SU-DHL-6 (cell line): Measurements from ENCODE around the gene LRP1B.

ENCODE experiments used
- H2AFZ ChIP-seq: fragments of 200-600 bp; sonication (generic); 2 replicates; pipeline ENCODE4 v1.6.1; 2014; ENCODE audit warnings: low read depth, mild to moderate bottlenecking, moderate library complexity, mixed read lengths, antibody characterized with exemption, low read length; ENCODE audit not compliant: severe bottlenecking
- H3F3A ChIP-seq: fragments of 200-600 bp; shearing (Covaris generic); 2 replicates; pipeline ENCODE4 v1.6.0; 2016; ENCODE audit warnings: antibody characterized with exemption, mild to moderate bottlenecking; ENCODE audit not compliant: insufficient read depth
- H3K27ac ChIP-seq: fragments of 200-600 bp; sonication (generic); 2 replicates; pipeline ENCODE4 v1.5.1; 2016; ENCODE audit warnings: low read depth, mild to moderate bottlenecking, low read length, moderate library complexity, mixed read lengths
- H3K27me3 ChIP-seq: fragments of 200-600 bp; sonication (generic), shearing (Covaris generic); 2 replicates; pipeline ENCODE4 v1.6.0; 2014; ENCODE audit warnings: mild to moderate bottlenecking, low read length
- H3K36me3 ChIP-seq: fragments of 200-600 bp; sonication (generic); 2 replicates; pipeline ENCODE4 v1.6.1; 2014; ENCODE audit warnings: mild to moderate bottlenecking, low read length, mixed read lengths
- H3K4me2 ChIP-seq: fragments of 300-600, 200-600 bp; shearing (Covaris generic), sonication (generic); 2 replicates; pipeline ENCODE4 v1.6.0; 2014; ENCODE audit warnings: low read length, low read depth, mild to moderate bottlenecking; ENCODE audit not compliant: poor library complexity, severe bottlenecking
- H3K4me3 ChIP-seq: fragments of 200-600 bp; sonication (generic); 2 replicates; pipeline ENCODE4 v1.5.1; 2014; ENCODE audit warnings: antibody characterized with exemption, low read length, mild to moderate bottlenecking, mixed read lengths; ENCODE audit not compliant: insufficient read depth, poor library complexity, severe bottlenecking
- H3K79me2 ChIP-seq: fragments of 200-600 bp; sonication (generic); 2 replicates; pipeline ENCODE4 v1.6.1; 2014; ENCODE audit warnings: mild to moderate bottlenecking, low read length, moderate library complexity; ENCODE audit not compliant: insufficient read depth
- H3K9ac ChIP-seq: fragments of 200-600 bp; sonication (generic); 2 replicates; pipeline ENCODE4 v1.7.0; 2014; ENCODE audit warnings: mild to moderate bottlenecking, low read length
- H3K9me2 ChIP-seq: fragments of 200-600 bp; sonication (generic); replicated peaks from 2 replicates; pipeline ENCODE4 v1.6.1; 2014; ENCODE audit warnings: low read length; ENCODE audit not compliant: insufficient read depth
- H3K9me3 ChIP-seq: fragments of 200-600 bp; sonication (generic); 2 replicates; pipeline ENCODE4 v1.6.1; 2014; ENCODE audit warnings: low read length, mixed read lengths; ENCODE audit not compliant: insufficient read depth
- H4K20me1 ChIP-seq: fragments of 200-600 bp; sonication (generic); 2 replicates; pipeline ENCODE4 v1.6.1; 2014; ENCODE audit warnings: low read depth, mild to moderate bottlenecking, antibody characterized with exemption, low read length, moderate library complexity, mixed read lengths
- EZH2phosphoT487 ChIP-seq: fragments of 200-600 bp; sonication (generic), shearing (Covaris generic); conservative IDR thresholded peaks from 2 replicates; pipeline ENCODE4 v1.6.1; 2018; ENCODE audit warnings: mild to moderate bottlenecking, antibody characterized with exemption, low read length, moderate library complexity, mixed read lengths
- TF ChIP-seq, protein P1 (sequence below): fragments of 200-600 bp; sonication (generic); IDR thresholded peaks from one replicate; pipeline ENCODE4 v1.5.1; 2017; ENCODE audit warnings: antibody characterized with exemption, mild to moderate bottlenecking, low read length, moderate library complexity; ENCODE audit not compliant: insufficient read depth, poor library complexity, severe bottlenecking

The LRP1B gene

DNA sequence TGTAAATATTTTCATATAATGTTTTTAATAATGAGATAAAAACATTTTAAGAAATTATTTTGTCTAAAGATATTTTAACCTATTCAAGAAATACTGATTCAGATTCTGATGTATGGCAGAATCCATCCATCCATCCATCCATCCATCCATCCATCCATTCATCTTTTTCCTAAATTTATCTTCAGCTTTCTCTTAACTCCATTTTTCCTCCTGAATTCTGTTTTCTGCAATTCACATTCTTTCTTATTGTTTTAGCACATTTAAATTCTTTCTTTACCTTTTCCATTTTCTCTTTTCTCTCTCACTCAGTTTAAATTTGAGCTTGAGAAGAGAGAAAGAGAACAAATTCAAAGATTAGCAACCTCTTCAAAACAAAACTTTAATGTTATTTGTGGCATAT, 3.6 kb downstream of the LRP1B start:
- Histone ChIP-seq H3K27ac (no peak overlapping the region), H4K20me1 (no peaks in the 10 kb centered on the region), H3K9ac (no peak overlapping the region), H3K27me3 (no peaks in the 10 kb centered on the region), H3K79me2 (no peaks in the 10 kb centered on the region), H3K4me2 (no peak overlapping the region), H3K9me2 (no peaks in the 10 kb centered on the region), H3F3A (no peaks in the 10 kb centered on the region), H3K4me3 (no peak overlapping the region), H3K9me3 (no peaks in the 10 kb centered on the region), H2AFZ (no peak overlapping the region), H3K36me3 (no peaks in the 10 kb centered on the region)
- no peak for TF ChIP-seq EZH2phosphoT487
- TF ChIP-seq, protein P1, sequence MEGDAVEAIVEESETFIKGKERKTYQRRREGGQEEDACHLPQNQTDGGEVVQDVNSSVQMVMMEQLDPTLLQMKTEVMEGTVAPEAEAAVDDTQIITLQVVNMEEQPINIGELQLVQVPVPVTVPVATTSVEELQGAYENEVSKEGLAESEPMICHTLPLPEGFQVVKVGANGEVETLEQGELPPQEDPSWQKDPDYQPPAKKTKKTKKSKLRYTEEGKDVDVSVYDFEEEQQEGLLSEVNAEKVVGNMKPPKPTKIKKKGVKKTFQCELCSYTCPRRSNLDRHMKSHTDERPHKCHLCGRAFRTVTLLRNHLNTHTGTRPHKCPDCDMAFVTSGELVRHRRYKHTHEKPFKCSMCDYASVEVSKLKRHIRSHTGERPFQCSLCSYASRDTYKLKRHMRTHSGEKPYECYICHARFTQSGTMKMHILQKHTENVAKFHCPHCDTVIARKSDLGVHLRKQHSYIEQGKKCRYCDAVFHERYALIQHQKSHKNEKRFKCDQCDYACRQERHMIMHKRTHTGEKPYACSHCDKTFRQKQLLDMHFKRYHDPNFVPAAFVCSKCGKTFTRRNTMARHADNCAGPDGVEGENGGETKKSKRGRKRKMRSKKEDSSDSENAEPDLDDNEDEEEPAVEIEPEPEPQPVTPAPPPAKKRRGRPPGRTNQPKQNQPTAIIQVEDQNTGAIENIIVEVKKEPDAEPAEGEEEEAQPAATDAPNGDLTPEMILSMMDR: no peak

DNA sequence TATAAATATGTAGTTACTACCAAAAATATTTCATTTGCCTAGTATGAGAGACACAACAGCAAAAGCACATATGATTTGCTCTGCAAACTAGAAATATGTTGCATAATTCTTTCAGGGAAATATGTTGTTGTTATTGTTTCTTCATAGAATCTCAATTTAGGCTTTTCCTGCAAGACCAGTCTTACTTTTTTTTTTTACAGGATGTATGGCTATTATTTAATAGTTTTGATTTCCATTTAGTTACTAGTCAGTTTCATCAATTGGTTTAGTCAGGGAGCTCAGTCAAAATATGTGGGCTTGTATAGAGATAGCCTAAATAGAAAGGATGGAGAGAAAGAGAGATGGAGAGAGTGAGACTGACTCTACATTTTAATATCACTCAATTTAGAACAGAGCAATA, 6.1 kb downstream of the LRP1B start:
- no peak for TF ChIP-seq EZH2phosphoT487
- TF ChIP-seq, protein P1: no peak
- H3F3A ChIP-seq: no peaks in the 10 kb centered on the region
- H3K27me3 ChIP-seq: no peaks in the 10 kb centered on the region
- H3K4me3 ChIP-seq: no peak overlapping the region
- H3K36me3 ChIP-seq: no peaks in the 10 kb centered on the region
- H3K9me2 ChIP-seq: no peaks in the 10 kb centered on the region
- no peak overlapping the region for H3K9ac ChIP-seq
- H4K20me1 ChIP-seq: no peaks in the 10 kb centered on the region
- no peaks in the 10 kb centered on the region for H3K79me2 ChIP-seq
- H2AFZ ChIP-seq: no peak overlapping the region
- H3K4me2 ChIP-seq: no peak overlapping the region
- no peak overlapping the region for H3K27ac ChIP-seq
- no peaks in the 10 kb centered on the region for H3K9me3 ChIP-seq

DNA sequence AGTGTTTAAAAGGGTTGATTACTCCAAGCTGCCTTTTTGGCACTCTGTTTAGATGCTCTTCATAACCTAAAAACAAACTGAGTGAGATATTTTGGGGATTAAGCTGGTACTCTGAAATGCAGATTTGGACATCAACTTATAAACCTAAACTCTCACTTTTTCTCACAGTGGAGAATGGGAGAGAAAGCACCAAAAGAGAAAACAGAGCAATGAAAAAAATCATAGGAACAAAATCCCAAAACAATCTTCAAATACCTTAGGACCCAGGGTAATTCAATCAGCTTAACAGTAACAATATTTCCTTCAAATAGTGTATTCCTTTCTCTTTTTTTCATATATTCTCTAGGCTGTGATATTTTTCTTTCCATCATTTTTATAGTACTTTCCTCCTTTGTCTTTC, 11.5 kb downstream of the LRP1B start:
- Histone ChIP-seq H3K9me2 (no peaks in the 10 kb centered on the region), H3K9me3 (no peaks in the 10 kb centered on the region), H4K20me1 (no peaks in the 10 kb centered on the region), H3K36me3 (no peaks in the 10 kb centered on the region), H3K4me2 (no peak overlapping the region), H3K79me2 (no peaks in the 10 kb centered on the region), H3K27me3 (no peaks in the 10 kb centered on the region), H3F3A (no peaks in the 10 kb centered on the region), H3K4me3 (no peak overlapping the region), H3K27ac (no peak overlapping the region), H2AFZ (no peak overlapping the region), H3K9ac (no peak overlapping the region)
- TF ChIP-seq, protein P1: no peak
- no peak for TF ChIP-seq EZH2phosphoT487
